Common myeloid progenitor, CD34-positive (primary cell): ENCODE measurements around the gene CCL22.

ENCODE experiments used
- CTCF ChIA-PET: fragments of 350-600 bp; sonication (Branson Sonifier 250); formaldehyde crosslinking; loops from one replicate; lab custom pipeline; 2021; ENCODE audit warnings: antibody characterized with exemption; lab: Charles Lee
- POLR2A ChIA-PET: fragments of 350-600 bp; sonication (Branson Sonifier 250); formaldehyde crosslinking; loops from one replicate; lab custom pipeline; 2021; ENCODE audit warnings: antibody characterized with exemption; lab: Charles Lee
- DNase-seq, 3 donors: peaks; one replicate each; pipeline versions ENCODE4 v3.0.0 to v3.0.0-alpha.2; 2013
- H3K27ac ChIP-seq, 2 experiments: 1 replicate in 1 of 2; 2 replicates in 1 of 2; pipeline ENCODE4 v1.7.0; 2013; ENCODE audit warnings: inconsistent platforms in 2 of 2, low read length in 2 of 2, mild to moderate bottlenecking in 2 of 2, low read depth in 1 of 2, moderate library complexity in 1 of 2; ENCODE audit not compliant: severe bottlenecking in 2 of 2, insufficient read depth in 1 of 2, poor library complexity in 1 of 2
- H3K27me3 ChIP-seq, 5 experiments: replicated peaks in 2 of 5; 1 replicate in 3 of 5; 2 replicates in 2 of 5; pipeline versions ENCODE4 v1.6.1 to v1.7.0; 2013; ENCODE audit warnings: low read length in 4 of 5, mild to moderate bottlenecking in 2 of 5, moderate library complexity in 2 of 5, inconsistent platforms in 1 of 5; ENCODE audit not compliant: insufficient read depth in 5 of 5, control insufficient read depth in 4 of 5
- H3K36me3 ChIP-seq, 4 experiments: 1 replicate in 2 of 4; 2 replicates in 2 of 4; pipeline versions ENCODE4 v1.6.1 to v1.7.0; 2013; ENCODE audit warnings: low read length in 3 of 4, control low read depth in 1 of 4, mild to moderate bottlenecking in 1 of 4; ENCODE audit not compliant: control insufficient read depth in 4 of 4, insufficient read depth in 4 of 4
- H3K4me1 ChIP-seq, 4 experiments: 1 replicate in 3 of 4; 2 replicates in 1 of 4; pipeline versions ENCODE4 v1.6.1 to v1.7.1; 2013; ENCODE audit warnings: low read length in 3 of 4, mild to moderate bottlenecking in 3 of 4, control low read depth in 1 of 4, inconsistent platforms in 1 of 4, moderate library complexity in 1 of 4; ENCODE audit not compliant: control insufficient read depth in 4 of 4, insufficient read depth in 4 of 4; ENCODE audit errors: control extremely low read depth in 1 of 4
- H3K4me3 ChIP-seq, 7 experiments: 1 replicate in 4 of 7; 2 replicates in 3 of 7; pipeline versions ENCODE4 v1.5.1 to v1.7.0; 2013; ENCODE audit warnings: mild to moderate bottlenecking in 7 of 7, low read length in 6 of 7, moderate library complexity in 6 of 7, inconsistent platforms in 2 of 7, low read depth in 2 of 7, control low read depth in 1 of 7; ENCODE audit not compliant: insufficient read depth in 4 of 7, control insufficient read depth in 1 of 7; ENCODE audit errors: extremely low read depth in 1 of 7
- H3K9me3 ChIP-seq, 5 experiments: 1 replicate in 4 of 5; 2 replicates in 1 of 5; pipeline versions ENCODE4 v1.6.1 to v1.7.1; 2013; ENCODE audit warnings: low read length in 4 of 5, mild to moderate bottlenecking in 2 of 5, inconsistent platforms in 1 of 5, low read depth in 1 of 5, moderate library complexity in 1 of 5; ENCODE audit not compliant: control insufficient read depth in 4 of 5, insufficient read depth in 2 of 5; ENCODE audit errors: control extremely low read depth in 1 of 5
- WGBS: methylation state at CpG from one replicate; pipeline ENCODE4 v1.1.5; 2013; ENCODE audit not compliant: insufficient coverage; 5-methylcytosine and 5-hydroxymethylcytosine counted together

The CCL22 gene

DNA sequence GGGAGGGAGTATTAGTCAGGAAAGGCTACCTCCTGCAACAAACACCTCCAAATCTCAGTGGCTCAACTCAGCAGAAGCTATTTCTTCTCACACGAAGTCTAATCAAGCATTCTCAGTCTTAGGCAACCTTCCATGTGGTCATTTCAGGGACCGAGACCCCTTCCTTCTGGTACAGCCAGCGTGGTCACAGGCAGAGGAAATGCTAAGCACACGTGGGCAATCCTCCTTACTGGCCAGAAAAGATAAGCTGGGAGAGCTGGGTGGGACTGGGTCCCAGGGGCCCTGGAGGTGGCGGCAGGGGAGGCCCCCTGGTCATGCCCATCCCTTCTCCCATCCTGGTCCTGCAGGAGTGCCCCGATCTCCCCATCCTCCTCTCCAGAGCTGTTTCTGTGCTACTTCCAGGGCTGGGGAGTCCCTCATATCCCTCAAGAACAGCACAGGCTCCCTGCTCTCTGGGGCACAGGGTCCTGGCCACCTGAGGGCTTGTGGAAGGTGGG, 8.0 kb downstream of the CCL22 start:
- H3K36me3 ChIP-seq: no peaks in the 10 kb centered on the region
- peaks cover 0 to 8% (median 3%) of the 10 kb centered on the region in 5 experiments for H3K27me3 ChIP-seq
- peaks cover 0 to 8% (median 5%) of the 10 kb centered on the region in 4 experiments for H3K4me1 ChIP-seq
- CTCF ChIA-PET: interaction anchor here (2.8 kb wide), 1 partner anchor 51 kb away, joined by 7 read pairs; no protein-coding TSS in a partner anchor
- no peak overlapping the region for H3K4me3 ChIP-seq
- DNase-seq: peak in 2 of 3 donors; percentile 17 to 25
- H3K27ac ChIP-seq: no peak overlapping the region
- POLR2A ChIA-PET: interaction anchor here (0.5 kb wide), 2 partner anchors 54 to 88 kb away, joined by 3 read pairs; no protein-coding TSS in a partner anchor
- H3K9me3 ChIP-seq: no peaks in the 10 kb centered on the region
- 21% methylated on average over 3 of the region's 6 CpGs for WGBS

DNA sequence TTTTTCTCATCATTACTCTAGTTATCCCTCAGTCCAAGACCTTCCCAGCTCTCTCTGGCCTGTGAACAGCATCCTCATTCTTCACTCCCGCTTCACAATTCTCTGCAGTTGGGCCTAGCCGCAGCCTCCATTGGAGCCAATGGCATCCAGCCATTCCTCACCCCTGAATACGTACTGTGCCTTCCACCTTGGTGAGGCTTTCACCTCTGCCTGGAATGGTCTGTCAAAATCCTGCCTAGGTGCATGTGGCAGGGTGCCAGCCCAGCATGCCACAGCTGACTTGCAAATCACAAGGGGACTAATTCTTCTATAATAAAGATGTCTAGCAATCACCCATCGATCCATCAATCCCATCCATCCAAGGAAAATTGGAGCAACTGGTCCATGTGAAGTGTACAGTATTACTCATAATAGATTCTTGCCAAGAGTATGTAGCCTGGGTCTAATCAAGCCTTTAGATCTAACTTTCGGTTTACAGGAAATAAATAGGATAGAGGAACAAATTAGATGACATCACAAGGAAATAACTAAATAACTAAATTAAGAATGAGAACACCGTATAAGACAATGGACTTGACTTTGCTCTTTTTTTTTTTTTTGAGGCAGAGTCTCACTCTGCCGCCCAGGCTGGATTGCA, 8.7 kb downstream of the CCL22 start:
- H3K4me3 ChIP-seq: no peak overlapping the region
- H3K9me3 ChIP-seq: no peaks in the 10 kb centered on the region
- POLR2A ChIA-PET: interaction anchor here (0.5 kb wide), 1 partner anchor 54 kb away, joined by 3 read pairs; no protein-coding TSS in a partner anchor
- peaks cover 0 to 8% (median 3%) of the 10 kb centered on the region in 5 experiments for H3K27me3 ChIP-seq
- H3K36me3 ChIP-seq: no peaks in the 10 kb centered on the region
- no peak for DNase-seq
- peaks cover 0 to 8% (median 5%) of the 10 kb centered on the region in 4 experiments for H3K4me1 ChIP-seq
- H3K27ac ChIP-seq: no peak overlapping the region
- WGBS: 82% methylated on average over 4 of the region's 7 CpGs
- CTCF ChIA-PET: interaction anchor here (2.8 kb wide), 1 partner anchor 50 kb away, joined by 7 read pairs; no protein-coding TSS in a partner anchor

DNA sequence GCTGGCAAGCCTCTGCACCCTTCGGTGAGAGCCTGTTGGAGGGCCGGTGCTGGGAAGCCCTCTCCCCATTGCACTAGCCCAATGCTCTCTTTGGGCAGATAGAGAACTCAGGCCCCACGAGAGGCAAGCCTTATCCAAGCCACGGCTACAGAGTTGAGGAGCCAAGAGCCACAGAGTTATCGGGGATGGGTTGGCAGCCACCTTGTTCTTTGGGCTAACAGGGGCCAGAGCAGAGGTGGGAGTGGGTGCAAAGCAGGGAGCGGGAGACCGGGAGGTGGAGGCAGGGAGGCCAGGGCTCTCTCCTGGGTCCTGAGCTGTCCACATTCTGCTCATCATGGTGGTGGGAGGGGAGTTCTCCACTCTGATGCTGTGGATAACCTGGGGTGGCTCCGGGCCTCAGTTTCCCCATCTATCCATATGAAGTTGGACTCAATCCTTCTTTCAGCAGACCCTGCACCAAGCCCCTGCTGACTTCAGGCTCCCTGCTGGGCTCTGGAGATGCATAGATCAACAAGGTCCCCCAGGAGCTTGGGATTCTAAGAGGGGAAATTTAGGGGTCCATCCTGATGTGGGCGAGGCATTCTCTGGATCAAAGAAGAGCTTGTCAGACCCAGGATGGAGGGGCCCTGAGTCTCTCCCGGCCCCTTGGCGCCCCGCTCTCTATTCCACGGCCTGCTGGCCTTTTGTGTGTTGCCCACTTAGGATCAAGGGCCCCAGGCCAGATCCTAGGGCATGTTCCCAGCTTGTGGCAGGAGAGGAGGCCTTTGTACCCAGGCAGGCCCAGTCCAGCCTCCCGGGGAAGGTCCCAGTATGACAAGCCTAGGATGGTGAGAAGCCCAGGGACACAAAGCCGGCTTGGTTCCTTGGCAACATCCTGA, 13.2 kb downstream of the CCL22 start:
- CTCF ChIA-PET: no interaction called here
- POLR2A ChIA-PET: no interaction called here
- H3K9me3 ChIP-seq: no peaks in the 10 kb centered on the region
- peaks cover 0 to 6% (median 2%) of the 10 kb centered on the region in 5 experiments for H3K27me3 ChIP-seq
- WGBS: 100% methylated on average over 9 of the region's 15 CpGs
- no peaks in the 10 kb centered on the region for H3K36me3 ChIP-seq
- H3K27ac ChIP-seq: no peak overlapping the region
- no peak overlapping the region for H3K4me3 ChIP-seq
- peaks cover 0 to under 1% (median 0%) of the 10 kb centered on the region in 4 experiments for H3K4me1 ChIP-seq
- no peak for DNase-seq

DNA sequence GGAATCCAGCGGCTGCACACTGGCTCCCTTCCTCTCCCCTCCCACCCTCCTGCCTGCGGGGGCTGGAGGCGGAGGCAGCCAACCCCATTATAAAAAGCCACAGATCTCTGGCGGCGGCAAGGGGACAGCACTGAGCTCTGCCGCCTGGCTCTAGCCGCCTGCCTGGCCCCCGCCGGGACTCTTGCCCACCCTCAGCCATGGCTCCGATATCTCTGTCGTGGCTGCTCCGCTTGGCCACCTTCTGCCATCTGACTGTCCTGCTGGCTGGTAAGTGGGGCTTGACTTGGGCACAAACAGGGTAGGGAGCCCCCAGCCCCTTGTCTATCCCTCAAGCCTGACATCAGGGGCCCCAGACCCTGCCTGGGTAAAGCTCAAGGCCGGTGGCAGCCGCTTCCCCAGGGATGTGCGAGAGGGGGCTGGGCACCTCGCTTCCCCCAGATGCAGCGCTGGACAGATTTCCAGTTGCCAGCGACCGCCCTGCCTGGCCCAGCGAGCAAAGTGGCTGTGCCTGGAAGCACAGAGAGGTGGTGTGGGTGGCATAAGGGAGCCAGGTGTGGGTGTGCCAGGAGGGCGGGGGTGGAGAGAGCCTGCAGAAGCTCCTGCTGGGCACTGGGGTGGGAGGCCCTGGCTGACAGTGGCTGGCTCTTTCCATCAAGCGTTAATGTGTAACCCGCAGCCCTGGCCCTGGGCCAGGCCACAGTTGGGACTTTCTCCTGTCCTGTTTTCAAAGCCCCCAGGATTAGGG, 14.0 kb downstream of the CCL22 start, which contains the start of gene CX3CL1:
CX3CL1 (plus strand) TSS at position 119 of the 745 bp plus-strand sequence; CDS start at position 198, 79 bp downstream.
- H3K4me1 ChIP-seq: no peaks in the 10 kb centered on the region
- ChIA-PET POLR2A (no interaction called here), CTCF (no interaction called here)
- no peak for DNase-seq
- no peak within 1 kb of the TSS for H3K4me3 ChIP-seq
- 87% methylated on average over 20 of the region's 23 CpGs for WGBS
- H3K36me3 ChIP-seq: no peaks in the 10 kb centered on the region
- peaks cover 0 to 6% (median 2%) of the 10 kb centered on the region in 5 experiments for H3K27me3 ChIP-seq
- no peaks in the 10 kb centered on the region for H3K9me3 ChIP-seq
- no peak within 1 kb of the TSS for H3K27ac ChIP-seq

DNA sequence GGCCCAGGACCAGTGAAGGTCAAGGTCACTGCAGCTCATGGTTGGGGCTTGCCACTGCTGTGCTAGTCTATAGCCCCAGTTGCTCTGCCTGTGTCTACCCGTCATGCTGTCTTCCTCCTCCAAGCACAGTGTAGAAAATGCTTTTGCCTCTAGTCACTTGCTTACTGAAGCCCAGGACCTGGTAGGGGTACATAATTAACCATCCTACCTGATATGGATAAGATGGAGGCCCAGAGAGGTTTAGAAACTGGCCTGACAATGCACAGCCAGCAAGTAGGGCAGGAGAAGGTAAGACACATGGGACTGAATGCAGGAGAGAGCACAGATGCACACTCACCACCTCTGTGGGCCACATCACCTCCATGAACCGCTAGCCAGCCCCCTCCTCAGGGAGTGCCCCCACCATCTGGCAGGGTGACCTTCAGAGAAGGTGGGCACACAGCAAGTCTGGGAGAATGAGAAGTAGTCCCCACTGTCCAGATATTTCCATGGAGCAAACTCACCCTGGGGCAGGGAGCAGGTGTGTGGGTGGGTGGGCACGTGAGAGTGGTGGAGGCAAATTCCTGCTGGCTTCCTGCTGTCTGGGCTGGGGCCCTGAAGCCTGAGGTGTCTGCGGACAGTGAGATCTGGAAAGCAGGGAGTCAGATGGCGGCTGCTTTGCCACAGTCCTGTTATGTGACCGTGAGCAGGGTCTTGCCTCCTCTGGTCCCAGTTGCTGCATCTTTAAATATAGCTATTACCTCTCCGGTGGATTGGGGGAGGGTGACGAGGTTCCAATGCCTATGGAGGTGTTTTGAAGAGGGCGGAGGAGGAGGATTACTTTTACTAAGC, 14.7 kb downstream of the CCL22 start:
- whole genome bisulfite sequencing: 100% methylated on average over 5 of the region's 9 CpGs
- H3K27ac ChIP-seq: no peak overlapping the region
- ChIA-PET CTCF (interaction anchor here (1.0 kb wide), 1 partner anchor 135 kb away, joined by 3 read pairs; no protein-coding TSS in a partner anchor), POLR2A (no interaction called here)
- no peaks in the 10 kb centered on the region for H3K36me3 ChIP-seq
- H3K9me3 ChIP-seq: no peaks in the 10 kb centered on the region
- no peak for DNase-seq
- H3K4me1 ChIP-seq: no peaks in the 10 kb centered on the region
- H3K27me3 ChIP-seq: peaks cover 0 to 6% (median 2%) of the 10 kb centered on the region in 5 experiments
- no peak overlapping the region for H3K4me3 ChIP-seq

DNA sequence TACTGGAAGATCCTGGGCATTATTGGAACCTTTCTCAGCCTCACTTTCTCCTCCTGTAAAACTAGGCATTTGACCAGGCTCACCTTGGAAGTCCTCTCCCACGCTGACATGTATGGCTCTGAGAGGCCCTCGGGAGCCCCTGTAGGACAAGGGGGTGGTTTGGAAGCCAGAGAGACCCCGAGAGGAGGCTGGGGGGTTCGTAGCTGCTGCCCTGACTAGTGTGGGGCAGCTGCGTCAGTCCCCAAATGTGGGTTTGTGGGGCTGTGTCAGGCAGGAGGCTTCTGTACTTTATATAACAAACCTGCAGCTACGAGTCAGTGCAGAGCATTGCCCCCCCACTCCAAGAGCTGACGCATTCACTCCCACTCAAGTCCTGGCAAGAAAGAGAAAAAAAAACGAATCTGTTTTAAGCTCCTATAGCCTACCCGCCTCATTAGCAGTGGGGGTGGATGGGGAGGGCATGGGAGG, 15.5 kb downstream of the CCL22 start:
- DNase-seq: no peak
- H3K4me3 ChIP-seq: no peak overlapping the region
- POLR2A ChIA-PET: no interaction called here
- no peaks in the 10 kb centered on the region for H3K36me3 ChIP-seq
- no peaks in the 10 kb centered on the region for H3K4me1 ChIP-seq
- CTCF ChIA-PET: interaction anchor here (1.0 kb wide), 1 partner anchor 134 kb away, joined by 3 read pairs; no protein-coding TSS in a partner anchor
- H3K27me3 ChIP-seq: peaks cover 0 to 6% (median 2%) of the 10 kb centered on the region in 5 experiments
- 100% methylated on average over 3 of the region's 9 CpGs for WGBS
- H3K27ac ChIP-seq: no peak overlapping the region
- no peaks in the 10 kb centered on the region for H3K9me3 ChIP-seq
